RPMI8226 (cell line): ENCODE measurements around the gene MYL12B.
"Not testable (repeated sequence)": the region's sequence is repeated elsewhere in the genome, so short reads cannot be mapped to it uniquely, and the experiment has no call there.

ENCODE experiments used
- DNase-seq: peaks from one replicate; pipeline ENCODE4 v3.0.0-alpha.2; 2015

MYL12B gene

DNA sequence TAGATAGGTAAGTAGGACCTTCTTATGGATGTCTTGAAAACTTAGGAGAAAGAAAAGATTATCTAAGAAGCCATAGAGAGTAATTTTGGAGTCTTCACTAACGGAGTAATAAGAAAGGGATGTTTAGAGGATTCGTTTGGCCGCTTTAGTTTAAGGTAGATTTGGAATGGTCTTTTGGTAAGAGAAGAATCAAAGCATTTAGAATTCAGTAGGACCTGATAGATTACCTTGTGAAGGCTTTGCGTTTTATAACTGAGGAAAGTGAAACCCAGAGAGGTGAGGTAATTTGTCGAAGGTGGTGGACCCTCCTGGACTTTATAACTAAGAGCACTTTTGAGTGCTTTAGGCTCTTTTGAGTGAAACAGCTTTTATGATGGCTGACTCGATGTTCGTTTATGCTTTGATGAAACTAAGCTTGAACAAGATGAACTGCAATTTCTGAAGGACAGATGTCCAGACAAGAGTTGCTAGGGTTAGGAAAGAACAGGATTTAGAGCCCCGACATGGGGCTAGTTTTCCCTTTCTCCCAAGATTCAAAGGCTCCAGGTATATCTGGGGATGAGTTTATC lies 1.3 kb downstream of the MYL12B start:
- no peak for DNase-seq

DNA sequence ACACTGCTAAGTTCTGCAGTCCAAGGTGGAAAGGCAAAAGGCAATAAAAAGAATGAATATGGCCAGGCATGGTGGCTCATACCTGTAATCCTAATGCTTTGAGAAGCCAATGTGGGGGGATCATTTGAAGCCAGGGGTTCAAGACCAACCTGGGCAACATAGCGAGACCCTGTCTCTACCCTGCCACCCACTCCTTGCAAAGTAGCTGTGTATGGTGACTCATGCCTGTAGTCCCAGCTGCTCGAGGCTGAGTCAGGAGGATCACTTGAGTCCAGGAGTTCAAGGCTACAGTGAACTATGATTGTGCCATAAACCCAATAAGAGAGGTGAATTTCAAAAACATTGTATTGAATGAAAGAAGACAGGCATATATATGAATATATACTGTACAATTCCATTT lies 2.4 kb downstream of the MYL12B start:
- DNase-seq: no peak

DNA sequence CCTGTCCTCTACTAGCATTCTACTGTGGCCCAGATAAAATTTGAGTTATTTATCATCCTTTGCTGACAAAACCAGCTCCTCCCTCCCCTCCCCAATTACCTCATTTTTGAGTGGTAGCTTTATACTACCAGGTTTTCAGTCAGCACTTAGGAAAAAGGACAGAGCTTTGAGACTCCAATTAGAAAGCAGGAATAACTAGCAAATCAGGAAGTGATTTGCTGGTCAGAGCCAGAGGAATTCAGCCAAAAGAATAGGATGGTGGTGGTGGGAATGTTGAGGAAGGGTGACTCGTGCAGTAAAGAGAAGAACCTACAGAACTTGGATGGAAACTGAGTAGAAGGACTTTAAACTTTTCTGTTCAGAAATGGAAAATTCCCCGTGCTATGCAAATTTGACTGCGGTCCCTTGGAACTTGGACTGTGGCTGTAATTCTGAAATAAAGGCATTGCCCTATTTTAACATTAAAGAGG lies 3.7 kb downstream of the MYL12B start:
- DNase-seq: no peak

DNA sequence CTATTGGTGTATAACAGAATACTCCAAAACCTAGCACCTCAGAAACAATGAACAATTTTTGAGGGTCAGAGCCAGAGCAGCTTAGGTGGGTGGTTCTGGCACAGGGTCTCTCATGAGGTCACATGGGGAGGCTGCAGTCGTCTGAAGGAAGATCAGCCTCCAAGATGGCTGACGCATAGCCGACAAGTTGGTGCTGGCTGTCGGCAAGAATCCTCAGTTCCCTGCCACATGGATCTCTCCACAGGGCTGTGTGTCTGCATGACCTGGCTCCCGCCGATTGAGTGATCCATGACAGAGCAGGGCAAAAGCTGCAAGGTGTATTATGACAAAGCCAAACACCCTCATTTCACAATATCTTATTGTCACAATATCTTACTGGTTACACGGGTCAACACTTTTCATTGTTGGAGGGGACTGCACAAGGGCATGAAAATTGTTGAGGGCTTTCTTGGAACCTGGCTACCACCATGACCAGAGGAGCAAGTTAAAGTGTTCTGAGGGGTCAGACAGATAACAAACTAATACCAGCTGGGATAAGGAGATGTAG lies 4.2 kb downstream of the MYL12B start:
- DNase-seq: no peak

DNA sequence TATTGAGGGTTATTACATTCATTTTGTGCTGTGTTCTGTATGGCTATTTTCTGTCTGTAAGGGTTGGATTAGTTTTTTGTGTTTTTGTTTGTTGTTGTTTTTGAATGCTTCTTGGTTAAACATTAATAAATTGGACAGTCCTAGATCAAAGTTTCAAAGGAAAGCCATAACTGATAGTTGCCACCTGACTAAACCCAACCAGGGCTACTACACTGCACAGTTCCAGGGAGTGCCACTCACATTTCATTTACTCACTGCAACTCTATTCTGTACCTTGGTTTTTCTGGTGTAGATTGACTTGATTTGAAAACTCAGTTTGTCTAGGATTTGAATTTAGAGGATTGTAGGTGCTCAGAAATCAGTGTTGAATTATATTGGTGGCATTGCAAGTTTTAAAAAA lies 6.4 kb downstream of the MYL12B start:
- no peak for DNase-seq

DNA sequence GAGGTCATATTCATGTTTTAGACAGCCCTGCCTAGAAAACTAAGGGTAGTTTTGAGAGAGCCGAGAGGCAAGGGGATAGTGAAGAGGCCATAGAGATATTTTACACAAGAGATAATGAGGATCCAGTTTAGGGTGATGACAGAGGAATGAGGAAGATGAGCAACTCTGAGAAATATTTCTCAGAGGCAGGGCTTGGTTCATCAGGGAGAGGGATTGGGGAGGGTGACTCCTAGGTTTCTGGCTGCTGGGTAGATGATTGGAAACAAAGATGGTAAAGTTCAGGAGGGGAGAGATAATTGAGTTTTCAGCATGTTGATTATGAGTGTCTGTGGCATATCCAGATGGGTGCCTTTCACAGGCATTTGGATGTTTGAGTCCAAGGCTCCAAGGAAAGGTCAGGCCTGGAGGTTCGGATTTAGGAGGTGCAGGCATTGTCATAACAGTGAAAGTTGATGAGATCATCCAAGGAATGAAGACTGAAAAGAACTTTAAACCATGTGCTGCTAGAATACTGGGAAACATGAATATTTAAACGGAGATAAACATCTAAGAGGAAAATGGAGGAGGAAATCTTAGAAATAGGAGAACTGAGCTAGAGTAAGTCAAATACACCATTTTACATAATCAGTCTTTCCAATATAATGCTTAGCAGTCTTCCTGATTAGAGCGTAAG lies 7.4 kb downstream of the MYL12B start:
- DNase-seq: no peak

DNA sequence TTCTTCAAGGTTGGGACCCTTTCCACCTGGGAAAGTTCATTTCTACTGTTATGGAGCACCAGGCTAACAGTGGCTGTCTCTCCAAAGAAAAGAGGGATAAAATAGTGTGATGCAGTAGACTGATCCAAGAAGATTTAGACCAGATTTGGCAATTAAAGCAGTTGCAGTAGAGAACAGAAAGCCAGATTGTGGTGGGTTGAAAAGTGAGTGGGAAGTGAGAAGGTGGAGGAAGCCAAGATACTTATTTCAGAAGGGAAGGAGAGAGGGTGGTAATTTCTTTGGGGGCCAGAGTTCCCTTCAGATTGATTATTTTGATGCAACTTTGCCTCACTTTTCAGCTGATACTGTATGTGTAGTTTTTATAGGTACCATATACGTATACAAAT lies 8.0 kb downstream of the MYL12B start:
- no peak for DNase-seq

DNA sequence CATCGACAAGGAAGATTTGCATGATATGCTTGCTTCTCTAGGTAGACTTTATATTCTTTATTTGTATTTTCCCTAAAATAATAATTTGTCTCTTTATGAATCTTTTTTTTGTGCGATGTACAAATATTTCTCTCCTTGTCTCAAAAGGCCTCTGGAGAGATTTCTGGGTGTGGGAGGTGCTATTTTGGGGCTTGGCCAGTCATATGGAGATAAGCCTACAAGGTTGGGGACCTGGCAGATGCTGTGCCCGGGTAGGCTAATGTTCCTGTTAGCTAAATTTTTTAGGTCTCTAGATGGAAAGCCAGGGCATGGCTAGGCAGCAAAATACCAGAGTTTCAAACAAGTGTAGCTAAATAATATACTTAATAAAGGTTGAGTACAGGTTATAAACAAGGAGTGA lies 11.1 kb downstream of the MYL12B start:
- DNase-seq: no peak

DNA sequence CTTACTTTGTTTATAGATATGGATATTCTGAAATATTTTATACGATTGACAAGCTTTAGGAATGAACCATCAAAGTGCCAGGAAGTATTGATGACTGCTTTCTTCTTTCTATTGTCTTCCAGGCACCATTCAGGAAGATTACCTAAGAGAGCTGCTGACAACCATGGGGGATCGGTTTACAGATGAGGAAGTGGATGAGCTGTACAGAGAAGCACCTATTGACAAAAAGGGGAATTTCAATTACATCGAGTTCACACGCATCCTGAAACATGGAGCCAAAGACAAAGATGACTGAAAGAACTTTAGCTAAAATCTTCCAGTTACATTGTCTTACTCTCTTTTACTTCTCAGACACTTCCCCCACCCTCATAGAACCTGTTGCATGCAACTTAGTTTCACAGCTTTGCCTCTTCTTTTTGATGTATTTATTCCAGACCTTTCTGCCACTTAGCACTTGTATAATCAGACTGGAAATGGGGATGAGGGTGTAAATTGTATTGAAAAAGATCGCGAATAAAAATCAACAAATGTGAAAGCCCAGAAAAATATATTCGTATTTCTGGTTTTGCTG lies 15.8 kb downstream of the MYL12B start:
- not testable (repeated sequence) for DNase-seq

DNA sequence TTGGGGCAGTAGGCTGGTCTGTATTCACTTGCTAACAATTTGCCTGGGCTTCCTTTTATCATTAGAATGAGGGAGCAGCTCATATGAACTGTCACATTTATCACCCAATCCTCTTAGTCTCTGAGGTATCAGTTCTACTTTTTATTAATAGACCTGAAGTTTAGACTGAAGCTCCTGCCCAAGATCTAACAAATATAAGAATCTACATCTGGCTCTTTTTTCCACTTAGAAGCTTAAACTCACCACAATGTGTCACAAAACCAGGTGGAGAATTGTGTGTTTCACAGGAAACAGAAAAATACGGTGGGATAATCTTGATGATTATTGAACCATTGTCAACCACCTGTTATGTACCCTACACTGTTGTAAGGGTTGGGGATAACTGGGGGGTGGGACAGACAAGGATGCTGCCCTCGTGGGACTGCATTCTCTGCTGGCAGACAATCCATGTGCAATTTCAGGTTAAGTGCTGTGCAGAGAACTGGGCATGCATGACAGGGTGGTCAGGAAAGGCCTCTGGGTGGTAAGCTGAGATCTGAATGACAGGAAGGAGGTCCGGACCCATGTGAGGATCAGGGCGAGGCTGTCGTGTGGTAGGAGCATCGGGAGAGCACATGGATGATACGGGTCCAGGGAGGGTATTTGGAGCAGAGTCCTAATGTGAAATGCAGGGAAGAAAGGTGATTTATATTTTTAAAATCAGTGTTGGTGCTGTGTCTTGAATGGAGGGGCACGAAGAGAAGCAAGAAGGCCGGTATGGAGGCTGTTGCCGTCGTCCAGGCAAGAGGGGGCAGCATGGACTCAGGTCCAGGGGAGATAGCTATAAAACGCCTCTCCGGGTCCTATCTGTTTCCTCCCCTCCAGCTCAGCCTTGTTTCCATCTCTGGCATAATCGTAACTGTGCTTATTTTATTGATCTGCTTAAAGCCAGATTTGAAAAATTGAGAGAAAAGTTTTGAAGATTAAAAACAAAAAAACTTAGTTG lies 17.6 kb downstream of the MYL12B start:
- DNase-seq: peak; percentile 26

DNA sequence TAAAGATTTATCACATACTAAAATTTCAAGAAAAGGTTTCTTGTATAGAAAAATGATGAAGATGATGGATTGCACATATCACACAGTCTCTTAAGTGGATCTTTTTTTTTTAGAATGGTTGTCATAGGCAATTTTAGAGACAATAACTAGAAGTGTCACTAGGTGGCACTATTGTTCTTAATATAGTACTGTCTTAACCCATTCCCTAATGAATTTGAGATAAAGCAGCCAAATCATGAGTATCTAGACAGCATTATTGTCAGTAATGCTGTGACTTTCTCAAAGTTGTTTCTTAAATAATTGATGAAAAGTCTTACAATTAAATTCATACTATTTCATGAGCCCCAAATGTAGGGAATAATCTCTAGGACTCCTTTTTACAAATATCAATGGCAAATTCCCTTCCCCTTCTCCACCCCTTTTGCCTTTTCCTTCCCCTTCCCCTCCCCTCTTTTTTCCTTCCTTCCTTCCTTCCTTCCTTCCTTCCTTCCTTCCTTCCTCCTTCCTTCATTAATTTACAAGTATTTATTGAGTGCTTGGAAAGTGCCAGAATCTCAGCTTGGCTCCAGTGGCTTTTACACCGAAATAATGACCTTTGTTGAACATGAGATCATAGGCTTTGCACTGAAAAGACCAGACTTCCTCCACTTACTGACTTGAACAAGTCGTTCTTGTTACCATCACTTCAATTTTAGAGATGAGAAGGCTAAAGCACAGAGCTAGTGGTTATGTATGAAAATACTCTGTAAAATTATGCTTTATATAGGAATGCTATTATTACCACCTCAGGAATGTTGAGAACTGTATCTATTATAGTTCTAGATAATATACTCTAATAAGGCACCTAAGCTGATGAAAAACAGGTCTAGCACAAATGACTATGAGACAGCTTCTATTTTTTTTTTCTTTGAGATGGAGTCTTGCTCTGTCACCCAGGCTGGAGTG lies 19.8 kb downstream of the MYL12B start:
- DNase-seq: peak; percentile 86

DNA sequence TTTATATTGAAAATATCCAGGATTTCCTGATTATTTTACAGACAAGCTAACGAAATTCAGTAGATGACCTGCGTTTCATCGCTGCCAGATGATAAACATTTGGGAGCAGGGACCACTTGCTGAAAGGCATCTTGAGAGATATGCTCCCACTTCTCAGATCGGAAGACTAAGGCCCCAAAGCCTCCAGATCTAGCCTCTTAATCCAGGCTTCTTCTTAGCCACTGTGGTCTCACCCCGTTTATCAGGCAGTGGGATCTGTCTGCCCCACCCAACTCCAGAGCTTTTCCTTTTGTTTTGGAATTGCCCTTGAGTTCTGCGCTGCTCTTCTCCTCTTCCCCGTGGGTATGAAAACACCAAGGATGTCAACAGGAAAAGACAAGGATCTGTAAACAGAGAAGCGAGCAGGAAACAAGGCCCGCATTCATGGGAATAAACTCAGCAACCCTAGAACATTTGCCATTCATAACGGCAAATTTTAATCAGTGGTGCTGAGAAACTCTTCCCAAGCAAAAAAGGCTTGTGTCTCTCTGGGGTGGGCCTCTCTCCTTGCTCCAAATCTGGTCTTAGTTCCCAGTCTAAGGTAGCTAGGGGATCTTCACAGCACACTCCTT lies 21.4 kb downstream of the MYL12B start:
- DNase-seq: no peak

DNA sequence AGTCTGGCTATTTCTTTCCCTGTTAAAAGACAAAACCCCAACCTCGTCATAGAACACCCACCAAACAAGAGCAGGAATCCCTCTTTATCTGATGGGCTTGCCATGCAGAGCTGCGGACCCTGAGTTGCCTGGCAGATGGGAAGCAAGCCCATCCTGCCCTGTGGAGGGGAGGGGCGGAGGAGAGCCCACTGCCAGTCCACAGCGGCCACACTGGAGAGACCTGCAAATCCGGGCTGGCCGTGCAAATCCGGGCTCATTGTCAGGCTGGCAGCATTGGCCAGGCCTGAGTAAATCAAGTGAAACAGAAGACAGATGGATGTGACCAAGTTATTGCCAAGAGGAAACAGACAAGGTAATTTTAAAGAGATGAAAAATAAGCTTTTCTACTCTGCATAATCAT lies 22.0 kb downstream of the MYL12B start:
- no peak for DNase-seq

DNA sequence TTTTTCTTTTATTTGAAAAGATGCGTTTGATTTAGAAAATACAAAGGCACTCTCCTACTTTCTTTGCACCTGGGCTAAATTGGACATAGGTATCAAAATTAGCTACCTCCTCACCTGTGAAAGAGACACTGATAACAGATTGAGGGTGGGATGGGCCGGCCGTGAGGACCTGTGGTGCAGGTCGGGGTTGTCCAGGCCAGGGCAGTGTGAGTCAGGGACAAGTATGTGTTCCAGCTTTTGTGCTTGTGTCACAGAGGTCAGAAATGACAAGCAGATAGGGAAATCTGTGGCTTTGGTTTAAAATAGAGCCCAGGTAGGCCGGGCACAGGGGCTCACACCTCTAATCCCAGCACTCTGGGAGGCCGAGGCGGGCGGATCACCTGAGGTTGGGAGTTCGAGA lies 22.6 kb downstream of the MYL12B start:
- no peak for DNase-seq

DNA sequence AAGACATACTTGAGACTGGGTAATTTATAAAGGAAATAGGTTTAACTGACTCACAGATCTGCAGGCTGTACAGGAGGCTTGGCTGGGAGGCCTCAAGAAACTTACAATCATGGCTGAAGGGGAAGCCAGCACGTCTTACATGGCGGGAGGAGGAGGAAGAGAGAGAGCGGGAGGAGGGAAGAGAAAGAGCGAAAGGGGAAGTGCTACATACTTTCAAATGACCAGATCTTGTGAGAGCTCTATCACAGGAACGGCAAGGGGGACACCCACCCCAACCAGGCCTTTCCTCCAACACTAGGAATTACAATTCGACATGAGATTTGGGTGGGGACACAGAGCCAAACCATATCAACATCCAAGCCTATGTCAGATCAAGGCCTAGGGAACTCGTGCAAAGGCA lies 24.2 kb downstream of the MYL12B start:
- DNase-seq: peak; percentile 20

DNA sequence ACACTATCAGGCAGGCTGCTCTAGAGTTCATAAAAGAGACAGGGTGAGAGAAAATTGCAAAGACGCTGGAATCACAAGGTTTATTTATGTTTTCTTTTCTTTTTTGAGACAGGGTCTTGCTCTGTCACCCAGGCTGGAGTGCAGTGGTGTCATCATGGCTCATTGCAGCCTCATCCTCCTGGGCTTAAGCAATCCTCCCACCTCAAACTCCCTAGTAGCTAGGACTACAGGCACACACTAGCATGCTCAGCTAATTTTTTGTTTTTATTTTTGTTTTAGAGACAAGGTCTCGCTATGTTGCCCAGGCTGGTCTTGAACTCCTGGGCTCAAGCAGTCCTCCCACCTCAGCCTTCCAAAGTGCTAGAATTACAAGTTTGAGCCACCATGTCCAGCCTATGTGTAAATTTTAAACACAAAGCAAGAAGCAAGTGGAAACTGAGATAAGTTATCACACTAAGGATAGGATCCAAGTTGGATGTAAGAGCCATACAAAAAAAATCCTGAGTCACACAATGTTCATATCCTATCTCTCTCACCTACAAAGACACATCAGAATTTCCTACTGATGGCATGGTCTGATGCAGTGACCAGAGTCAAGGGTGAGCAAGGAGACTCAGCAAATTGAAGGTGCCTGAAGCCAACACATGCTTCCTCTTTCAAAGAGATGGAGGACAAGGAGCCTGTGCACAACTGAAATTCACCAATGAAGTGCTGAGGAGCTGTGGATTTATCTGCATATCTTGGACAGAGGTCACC lies 31.4 kb downstream of the MYL12B start:
- DNase-seq: no peak

DNA sequence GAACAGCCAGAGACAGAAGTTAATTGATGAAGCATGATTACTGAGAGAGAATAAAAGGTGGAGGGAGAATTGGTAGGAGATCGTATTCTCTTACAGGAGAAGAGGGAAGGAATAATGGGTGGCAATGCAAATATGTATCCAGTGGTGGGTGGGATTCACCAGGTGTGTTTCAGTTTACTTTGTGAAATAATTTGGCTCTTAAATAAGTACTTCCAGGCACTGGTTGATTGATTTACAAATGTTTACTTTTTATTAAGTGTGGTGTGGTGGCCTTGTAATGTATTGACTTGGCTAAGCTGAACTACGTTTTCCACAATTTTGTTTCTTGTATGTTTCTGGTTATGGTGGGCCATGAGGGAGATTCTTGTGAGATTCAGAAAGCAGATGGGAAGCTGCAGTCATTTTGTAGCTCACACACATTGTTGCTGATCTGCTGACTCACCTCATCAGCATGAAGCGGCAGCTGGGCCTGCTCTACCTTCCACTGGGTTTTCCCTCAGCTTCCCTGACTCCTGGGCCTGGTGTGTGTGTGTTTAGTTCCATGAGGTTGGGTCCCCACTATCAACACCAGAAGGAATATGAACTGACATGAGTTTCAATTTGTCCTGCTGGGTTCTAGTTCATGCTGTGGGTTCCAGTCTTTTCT lies 32.6 kb downstream of the MYL12B start:
- DNase-seq: no peak

DNA sequence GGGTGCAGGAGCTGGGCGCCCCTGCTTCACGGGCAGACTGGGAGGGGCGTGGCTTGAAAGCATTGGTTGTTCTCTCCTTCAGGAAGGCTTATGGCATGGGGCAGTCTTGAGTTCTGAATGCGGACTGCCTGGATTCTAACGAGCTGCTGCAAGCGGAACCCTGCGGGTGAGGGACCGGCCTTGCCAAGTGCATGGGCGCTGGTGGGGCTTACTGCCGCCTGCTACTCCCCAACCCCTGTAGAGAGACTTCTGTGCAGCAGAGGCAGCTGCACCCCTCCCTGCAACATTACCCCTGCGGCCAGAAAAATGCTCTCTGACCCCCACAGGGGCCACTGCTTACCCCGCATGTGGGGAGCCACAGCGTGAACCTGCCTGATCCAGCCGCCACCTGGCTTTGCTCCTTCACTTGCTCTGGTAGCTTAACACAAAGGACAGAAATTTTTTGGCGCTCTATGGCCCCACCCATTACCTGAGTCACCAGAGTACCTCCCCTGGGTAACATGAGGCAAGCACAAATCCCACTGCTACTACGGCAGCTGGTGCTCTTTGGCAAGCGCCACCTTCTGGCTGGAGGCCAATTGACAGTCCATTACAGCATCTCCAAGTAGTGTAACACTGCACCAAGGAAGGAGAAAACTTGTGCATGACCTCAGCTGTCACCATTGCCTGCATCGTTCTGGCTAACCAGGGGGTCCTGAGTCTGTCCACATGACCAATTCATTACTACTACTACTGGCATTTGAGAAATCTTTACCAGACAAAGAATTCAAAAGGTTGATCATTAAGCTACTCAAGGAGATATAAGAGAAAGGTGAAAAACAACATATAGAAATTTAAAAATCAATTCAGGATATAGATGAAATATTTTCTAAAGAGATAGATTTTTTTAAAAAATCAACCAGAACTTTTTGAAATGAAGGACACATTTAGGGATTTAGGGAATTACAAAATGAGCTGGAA lies 35.4 kb downstream of the MYL12B start:
- DNase-seq: peak; percentile 99

DNA sequence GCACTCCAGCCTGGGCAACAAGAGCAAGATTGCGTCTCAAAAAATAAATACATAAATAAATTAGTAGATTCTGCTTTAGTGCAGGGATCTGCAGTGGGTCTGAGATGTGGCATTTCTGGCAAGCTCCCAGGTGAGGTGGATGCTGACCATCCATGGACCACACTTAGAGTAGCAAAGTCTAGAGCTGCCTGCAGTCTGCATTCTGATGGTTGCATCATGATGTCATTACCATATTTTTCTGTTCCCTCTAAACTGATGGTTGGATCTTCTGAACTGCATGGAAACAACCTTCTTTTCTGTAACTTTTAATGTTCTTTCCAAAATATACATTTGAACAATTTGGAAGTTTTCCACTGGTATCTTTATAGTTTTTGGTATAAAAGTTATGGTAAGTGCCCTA lies 42.9 kb downstream of the MYL12B start:
- DNase-seq: no peak
